ENCODE measurements around the gene PTRH1.

PTRH1 gene

GRCh38 chr9:127664324-127664677 lies 51.2 kb downstream of the PTRH1 start:
- no peak for FAIRE-seq
- DNase-seq (ENCODE audit: low spot score) = no peak

Measured in RCC 7860 (cell line).